GM12875 (cell line): ENCODE measurements around the gene WDR41.

Source experiments
- H3K4me3 ChIP-seq: one replicate; pipeline ENCODE4 v1.5.1; 2011; ENCODE audit warnings: low read depth, low read length, control low read depth
- TF ChIP-seq, protein P1 (sequence below): IDR thresholded peaks from 2 replicates; pipeline ENCODE4 v1.5.1; 2011; ENCODE audit warnings: low read depth, mild to moderate bottlenecking, control low read depth, inconsistent platforms, low read length, moderate library complexity, borderline replicate concordance; ENCODE audit not compliant: insufficient read depth

The WDR41 gene

DNA sequence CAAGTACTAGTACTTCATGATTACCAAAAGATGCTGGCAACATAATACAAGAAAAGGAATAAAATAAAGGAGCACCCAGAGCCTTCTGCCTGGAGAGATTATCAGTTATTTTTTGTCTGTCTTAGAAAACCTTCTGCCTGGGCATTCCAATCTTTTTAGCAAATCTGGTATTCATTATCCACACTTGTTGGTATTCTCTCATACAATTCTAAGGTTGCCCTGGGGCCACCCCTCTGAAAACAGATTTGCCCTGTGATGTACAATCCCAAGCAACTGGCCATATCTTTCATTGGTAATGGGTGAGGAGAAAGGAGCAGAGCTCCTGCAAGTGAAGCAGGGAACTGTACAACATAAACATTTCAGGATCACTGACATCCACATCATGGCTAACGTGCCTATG is 47.8 kb downstream of the WDR41 start:
- TF ChIP-seq, protein P1, sequence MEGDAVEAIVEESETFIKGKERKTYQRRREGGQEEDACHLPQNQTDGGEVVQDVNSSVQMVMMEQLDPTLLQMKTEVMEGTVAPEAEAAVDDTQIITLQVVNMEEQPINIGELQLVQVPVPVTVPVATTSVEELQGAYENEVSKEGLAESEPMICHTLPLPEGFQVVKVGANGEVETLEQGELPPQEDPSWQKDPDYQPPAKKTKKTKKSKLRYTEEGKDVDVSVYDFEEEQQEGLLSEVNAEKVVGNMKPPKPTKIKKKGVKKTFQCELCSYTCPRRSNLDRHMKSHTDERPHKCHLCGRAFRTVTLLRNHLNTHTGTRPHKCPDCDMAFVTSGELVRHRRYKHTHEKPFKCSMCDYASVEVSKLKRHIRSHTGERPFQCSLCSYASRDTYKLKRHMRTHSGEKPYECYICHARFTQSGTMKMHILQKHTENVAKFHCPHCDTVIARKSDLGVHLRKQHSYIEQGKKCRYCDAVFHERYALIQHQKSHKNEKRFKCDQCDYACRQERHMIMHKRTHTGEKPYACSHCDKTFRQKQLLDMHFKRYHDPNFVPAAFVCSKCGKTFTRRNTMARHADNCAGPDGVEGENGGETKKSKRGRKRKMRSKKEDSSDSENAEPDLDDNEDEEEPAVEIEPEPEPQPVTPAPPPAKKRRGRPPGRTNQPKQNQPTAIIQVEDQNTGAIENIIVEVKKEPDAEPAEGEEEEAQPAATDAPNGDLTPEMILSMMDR = no peak

DNA sequence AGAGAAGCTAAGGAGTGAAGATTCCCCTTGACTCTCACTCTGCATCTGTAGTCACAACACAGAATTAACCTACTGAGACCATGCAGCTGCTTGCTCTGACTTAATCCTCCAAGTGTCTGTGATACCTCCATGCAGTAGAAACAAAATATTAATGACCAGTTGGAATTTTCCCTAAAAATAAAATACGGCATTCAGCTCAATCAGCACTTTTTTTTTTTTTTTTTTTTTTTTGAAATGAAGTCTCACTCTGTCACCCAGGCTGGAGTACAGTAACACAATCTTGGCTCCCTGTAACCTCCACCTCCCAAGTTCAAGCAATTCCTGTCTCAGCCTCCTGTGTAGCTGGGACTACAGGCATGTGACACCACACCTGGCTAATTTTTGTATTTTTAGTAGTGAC is 48.4 kb downstream of the WDR41 start:
- H3K4me3 ChIP-seq = no peak overlapping the region
- TF ChIP-seq, protein P1 = no peak

More for the DNA sequence above, 47.8 kb downstream of the WDR41 start:
- H3K4me3 ChIP-seq = no peak overlapping the region

DNA sequence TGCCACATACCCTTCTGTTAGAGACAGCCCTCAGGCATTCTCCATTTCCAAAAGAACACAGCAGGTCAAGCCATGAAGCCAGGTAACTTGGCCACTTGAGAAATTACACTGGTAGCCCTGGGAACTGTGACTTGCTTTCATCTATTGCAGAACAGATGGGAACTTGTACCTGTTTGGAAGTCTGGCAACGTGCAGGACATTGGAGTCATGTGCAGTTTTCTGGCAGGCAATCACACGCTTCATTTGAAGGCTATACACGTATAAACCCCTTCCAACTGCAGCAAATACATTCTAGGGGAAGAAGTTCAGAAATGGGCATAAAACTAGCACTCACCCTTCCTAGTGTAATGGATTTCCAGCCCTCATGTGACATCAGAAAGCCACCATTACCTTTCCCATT is 54.0 kb downstream of the WDR41 start:
- TF ChIP-seq, protein P1 = no peak
- no peak overlapping the region for H3K4me3 ChIP-seq

DNA sequence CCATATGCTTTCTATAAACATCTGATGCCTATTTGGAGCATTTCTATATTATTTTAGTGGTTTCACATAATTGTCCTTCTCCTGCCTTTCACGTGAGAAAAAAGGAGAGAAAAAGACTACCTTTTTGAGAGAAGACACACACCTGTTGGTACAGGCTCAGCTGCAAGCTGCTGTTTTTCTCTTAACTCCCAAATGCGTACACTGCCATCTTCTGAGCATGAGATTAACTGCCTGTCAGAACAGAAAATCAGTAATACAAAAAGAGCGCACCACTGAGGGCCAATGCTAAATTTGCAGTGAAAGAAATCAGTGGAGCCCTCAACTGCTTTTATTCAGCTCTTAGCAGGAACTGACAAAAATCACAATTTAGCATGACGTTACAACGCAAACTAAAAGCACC is 54.9 kb downstream of the WDR41 start:
- TF ChIP-seq, protein P1 = no peak
- no peak overlapping the region for H3K4me3 ChIP-seq

DNA sequence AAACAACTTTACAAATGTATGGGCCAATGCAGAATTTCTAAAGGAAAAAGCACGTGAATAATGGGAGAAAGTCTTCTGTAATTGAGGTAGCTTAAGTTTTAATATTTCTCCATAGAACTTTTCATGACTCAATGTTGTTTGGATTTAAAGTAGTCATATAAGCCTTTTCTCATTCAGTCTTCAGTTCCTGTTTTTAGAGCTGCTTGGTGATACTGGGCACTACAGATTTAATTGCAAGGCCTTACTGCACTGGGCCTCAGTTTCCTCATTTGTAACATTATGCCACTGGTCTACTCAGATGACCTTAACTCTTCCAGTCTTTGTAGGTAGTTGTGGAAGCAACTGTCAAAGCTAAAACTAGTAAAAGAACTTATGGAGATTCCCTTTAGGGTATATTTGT is 60.4 kb downstream of the WDR41 start:
- no peak overlapping the region for H3K4me3 ChIP-seq
- TF ChIP-seq, protein P1 = no peak

DNA sequence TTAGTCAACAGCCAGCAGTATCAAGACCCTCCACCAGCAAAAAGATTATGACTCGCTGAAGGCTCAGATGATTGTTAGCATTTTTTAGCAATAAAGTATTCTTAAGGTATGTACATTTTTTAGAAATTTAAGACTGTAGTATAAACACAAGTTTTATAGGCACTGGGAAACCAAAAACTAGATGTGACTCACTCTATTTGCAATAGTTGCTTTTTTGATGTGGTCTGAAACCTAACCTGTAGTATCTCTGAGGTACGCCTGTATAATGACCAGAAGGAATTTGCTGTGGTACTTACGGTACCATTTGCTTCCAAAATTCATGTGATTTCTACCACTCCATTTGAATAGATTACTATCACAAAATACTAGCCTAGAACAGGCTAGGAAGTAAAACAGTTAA is 60.8 kb downstream of the WDR41 start:
- H3K4me3 ChIP-seq = no peak overlapping the region
- TF ChIP-seq, protein P1 = no peak

DNA sequence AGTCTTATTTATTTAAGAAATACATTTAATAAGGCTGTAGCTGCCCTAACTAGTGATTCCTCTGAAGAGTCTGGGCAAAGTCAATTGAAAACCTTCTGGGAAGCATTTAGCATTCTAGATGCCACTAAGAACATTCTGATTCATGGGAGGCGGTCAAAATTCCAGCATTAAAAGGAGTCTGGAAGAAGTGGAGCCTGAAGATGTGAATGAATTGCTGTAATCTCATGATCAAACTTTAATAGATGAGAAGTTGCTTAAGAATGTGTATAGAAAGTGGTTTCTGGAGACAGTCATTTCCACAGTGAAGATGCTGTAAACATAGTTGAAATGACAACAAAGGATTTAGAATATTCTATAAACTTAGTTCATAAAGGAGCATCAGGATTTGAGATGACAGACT is 61.4 kb downstream of the WDR41 start:
- H3K4me3 ChIP-seq = no peak overlapping the region
- TF ChIP-seq, protein P1 = no peak
